ENCODE results near the gene UTRN. TPM values are rescaled to one million over a fixed set of nuclear protein-coding genes. Genes with fewer than 3 reads are reported as not detected.
A peak's percentile ranks its signal among the peaks of the same experiment; 100 is the strongest.

UTRN gene
- total and polyA plus RNA-seq, 2 experiments from 2014 or later, result 53.9 to 121 TPM

- TF ChIP-seq ZNF462 (CRISPR knock-in tag; IDR thresholded peaks at IDR 0.05), result no peak
These were observed 7.4 kb upstream of the UTRN start (continued) for GRCh38 chr6:144277605-144278227.

DNA sequence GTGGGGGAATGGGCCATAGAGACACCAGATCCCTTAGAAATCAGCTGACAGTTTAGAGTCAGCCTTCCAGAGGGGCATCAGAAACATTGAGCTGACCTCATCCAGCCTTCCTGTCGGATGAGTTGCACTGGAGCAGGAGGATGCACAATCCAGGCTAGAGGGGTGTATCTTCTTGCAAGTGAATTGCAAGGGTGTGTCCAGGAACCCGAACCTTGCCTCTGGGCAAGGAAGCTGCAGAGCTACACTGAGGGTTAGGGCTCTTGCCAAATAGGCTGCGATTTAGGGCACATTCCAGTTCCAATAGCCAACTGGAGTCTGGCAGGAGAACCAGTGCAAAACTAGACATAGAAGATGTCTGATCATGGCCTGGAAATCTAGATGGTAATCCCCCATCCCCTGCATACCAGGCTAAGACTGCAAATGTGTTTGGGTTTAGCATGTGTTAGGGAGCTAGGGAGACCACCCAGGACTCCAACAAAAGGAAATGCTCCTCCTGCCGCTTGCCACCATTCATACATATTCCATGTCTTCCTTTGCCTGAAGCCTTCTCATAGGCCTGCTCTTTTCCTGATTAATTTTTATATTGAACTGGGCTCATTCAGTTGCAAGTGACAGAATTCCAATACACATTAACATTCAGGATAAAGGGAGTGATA is 6.3 kb upstream of the UTRN start:
- Mint-ChIP-seq H3K9me3 (no peaks in the 10 kb centered on the region), H3K27ac (no peak overlapping the region), H3K27me3 (ENCODE audit: insufficient read depth, low read depth, poor library complexity) (peaks cover 6% of the 10 kb centered on the region), H3K36me3 (ENCODE audit: low read depth) (peaks cover 3% of the 10 kb centered on the region; the same call in 1 of the 3 replicates), H3K4me1 (peaks cover 29% of the 10 kb centered on the region), H3K4me3 (no peak overlapping the region)
- no peak overlapping the region for H3K27ac ChIP-seq (ENCODE audit: low read depth)
- H3K4me1 ChIP-seq (ENCODE audit: insufficient read depth), result peaks cover 36% of the 10 kb centered on the region
- H3K79me2 ChIP-seq (replicated peaks; ENCODE audit: insufficient read depth), result no peaks in the 10 kb centered on the region
- H2AFZ ChIP-seq, result no peak overlapping the region
- TF ChIP-seq STAT1 (IDR thresholded peaks at IDR 0.05; ENCODE audit: unreplicated experiment) (no peak), EZH2 (IDR thresholded peaks at IDR 0.05; ENCODE audit: low read depth, unreplicated experiment) (no peak), ETS1 (IDR thresholded peaks at IDR 0.05) (no peak), CREB1 (CRISPR knock-in tag; IDR thresholded peaks at IDR 0.05; ENCODE audit: low read depth) (no peak), ZNF331 (CRISPR knock-in tag; IDR thresholded peaks at IDR 0.05; ENCODE audit: low read depth) (no peak)
- TF ChIP-seq, protein P1, sequence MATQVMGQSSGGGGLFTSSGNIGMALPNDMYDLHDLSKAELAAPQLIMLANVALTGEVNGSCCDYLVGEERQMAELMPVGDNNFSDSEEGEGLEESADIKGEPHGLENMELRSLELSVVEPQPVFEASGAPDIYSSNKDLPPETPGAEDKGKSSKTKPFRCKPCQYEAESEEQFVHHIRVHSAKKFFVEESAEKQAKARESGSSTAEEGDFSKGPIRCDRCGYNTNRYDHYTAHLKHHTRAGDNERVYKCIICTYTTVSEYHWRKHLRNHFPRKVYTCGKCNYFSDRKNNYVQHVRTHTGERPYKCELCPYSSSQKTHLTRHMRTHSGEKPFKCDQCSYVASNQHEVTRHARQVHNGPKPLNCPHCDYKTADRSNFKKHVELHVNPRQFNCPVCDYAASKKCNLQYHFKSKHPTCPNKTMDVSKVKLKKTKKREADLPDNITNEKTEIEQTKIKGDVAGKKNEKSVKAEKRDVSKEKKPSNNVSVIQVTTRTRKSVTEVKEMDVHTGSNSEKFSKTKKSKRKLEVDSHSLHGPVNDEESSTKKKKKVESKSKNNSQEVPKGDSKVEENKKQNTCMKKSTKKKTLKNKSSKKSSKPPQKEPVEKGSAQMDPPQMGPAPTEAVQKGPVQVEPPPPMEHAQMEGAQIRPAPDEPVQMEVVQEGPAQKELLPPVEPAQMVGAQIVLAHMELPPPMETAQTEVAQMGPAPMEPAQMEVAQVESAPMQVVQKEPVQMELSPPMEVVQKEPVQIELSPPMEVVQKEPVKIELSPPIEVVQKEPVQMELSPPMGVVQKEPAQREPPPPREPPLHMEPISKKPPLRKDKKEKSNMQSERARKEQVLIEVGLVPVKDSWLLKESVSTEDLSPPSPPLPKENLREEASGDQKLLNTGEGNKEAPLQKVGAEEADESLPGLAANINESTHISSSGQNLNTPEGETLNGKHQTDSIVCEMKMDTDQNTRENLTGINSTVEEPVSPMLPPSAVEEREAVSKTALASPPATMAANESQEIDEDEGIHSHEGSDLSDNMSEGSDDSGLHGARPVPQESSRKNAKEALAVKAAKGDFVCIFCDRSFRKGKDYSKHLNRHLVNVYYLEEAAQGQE (IDR thresholded peaks at IDR 0.05; ENCODE audit: unreplicated experiment), result no peak
- TF ChIP-seq, protein P2, sequence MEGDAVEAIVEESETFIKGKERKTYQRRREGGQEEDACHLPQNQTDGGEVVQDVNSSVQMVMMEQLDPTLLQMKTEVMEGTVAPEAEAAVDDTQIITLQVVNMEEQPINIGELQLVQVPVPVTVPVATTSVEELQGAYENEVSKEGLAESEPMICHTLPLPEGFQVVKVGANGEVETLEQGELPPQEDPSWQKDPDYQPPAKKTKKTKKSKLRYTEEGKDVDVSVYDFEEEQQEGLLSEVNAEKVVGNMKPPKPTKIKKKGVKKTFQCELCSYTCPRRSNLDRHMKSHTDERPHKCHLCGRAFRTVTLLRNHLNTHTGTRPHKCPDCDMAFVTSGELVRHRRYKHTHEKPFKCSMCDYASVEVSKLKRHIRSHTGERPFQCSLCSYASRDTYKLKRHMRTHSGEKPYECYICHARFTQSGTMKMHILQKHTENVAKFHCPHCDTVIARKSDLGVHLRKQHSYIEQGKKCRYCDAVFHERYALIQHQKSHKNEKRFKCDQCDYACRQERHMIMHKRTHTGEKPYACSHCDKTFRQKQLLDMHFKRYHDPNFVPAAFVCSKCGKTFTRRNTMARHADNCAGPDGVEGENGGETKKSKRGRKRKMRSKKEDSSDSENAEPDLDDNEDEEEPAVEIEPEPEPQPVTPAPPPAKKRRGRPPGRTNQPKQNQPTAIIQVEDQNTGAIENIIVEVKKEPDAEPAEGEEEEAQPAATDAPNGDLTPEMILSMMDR (conservative IDR thresholded peaks at IDR 0.05; ENCODE audit: low read depth in 2 of 2), result no peak
- ATAC-seq (peak; percentile 73), DNase-seq (ENCODE audit: low spot score) (peak; percentile 43)
- peak overlapping the region; percentile 69 for H3K4me2 ChIP-seq
- no peaks in the 10 kb centered on the region; the same call in 1 of the 2 replicates for H4K20me1 ChIP-seq (replicated peaks; ENCODE audit: insufficient read depth)
- no peak overlapping the region for H3K4me3 ChIP-seq
- H3K9me2 ChIP-seq (ENCODE audit: insufficient read depth), result no peaks in the 10 kb centered on the region
- H3F3A ChIP-seq (replicated peaks; ENCODE audit: low read depth), result no peaks in the 10 kb centered on the region
- H3K27me3 ChIP-seq (ENCODE audit: insufficient read depth), result peaks cover 9% of the 10 kb centered on the region; the same call in 1 of the 2 replicates
- H3K36me3 ChIP-seq (ENCODE audit: insufficient read depth), result no peaks in the 10 kb centered on the region

Data from GM23338 (cell line).